Stomach smooth muscle (tissue), 2 donors: ENCODE results near the gene USF1.
"Not testable (repeated sequence)": the region's sequence is repeated elsewhere in the genome, so short reads cannot be mapped to it uniquely, and the experiment has no call there.

Source experiments
- H3K27ac ChIP-seq: one replicate; pipeline ENCODE4 v1.7.0; 2013; ENCODE audit warnings: mild to moderate bottlenecking, low read length, inconsistent platforms
- H3K27me3 ChIP-seq, 2 donors: one replicate each; pipeline ENCODE4 v1.7.0; 2013; ENCODE audit warnings: low read length in 2 of 2; ENCODE audit not compliant: insufficient read depth in 2 of 2, control insufficient read depth in 1 of 2
- H3K36me3 ChIP-seq, 2 donors: one replicate each; pipeline ENCODE4 v1.7.0; 2013; ENCODE audit warnings: low read length in 2 of 2; ENCODE audit not compliant: control insufficient read depth in 2 of 2, insufficient read depth in 2 of 2
- H3K4me1 ChIP-seq: one replicate; pipeline ENCODE4 v1.7.0; 2013; ENCODE audit warnings: low read length; ENCODE audit not compliant: control insufficient read depth, insufficient read depth
- H3K4me3 ChIP-seq, 2 donors: one replicate each; pipeline ENCODE4 v1.7.0; 2013; ENCODE audit warnings: low read length in 2 of 2
- H3K9ac ChIP-seq, 2 donors: one replicate each; pipeline ENCODE4 v1.7.0; 2013; ENCODE audit warnings: low read length in 2 of 2, mild to moderate bottlenecking in 1 of 2
- H3K9me3 ChIP-seq, 2 donors: one replicate each; pipeline ENCODE4 v1.7.0; 2013; ENCODE audit warnings: low read length in 2 of 2; ENCODE audit not compliant: control insufficient read depth in 2 of 2
- donor health status: healthy.
- donor health status: Pancreatic carcinoma.

Gene USF1

GRCh38 chr1:161000736-161001480 is 44.9 kb downstream of the USF1 start:
- Histone ChIP-seq H3K27me3 (no peaks in the 10 kb centered on the region), H3K4me3 (no peak overlapping the region), H3K9me3 (no peaks in the 10 kb centered on the region), H3K9ac (no peak overlapping the region), H3K36me3 (peaks cover 0 to 9% of the 10 kb centered on the region in 2 donors), H3K4me1 (no peaks in the 10 kb centered on the region), H3K27ac (no peak overlapping the region)

GRCh38 chr1:160999376-160999775 is 46.4 kb downstream of the USF1 start:
- Histone ChIP-seq H3K4me1 (no peaks in the 10 kb centered on the region), H3K9ac (no peak overlapping the region), H3K27me3 (no peaks in the 10 kb centered on the region), H3K4me3 (no peak overlapping the region), H3K9me3 (no peaks in the 10 kb centered on the region), H3K27ac (no peak overlapping the region), H3K36me3 (peaks cover 0 to 9% of the 10 kb centered on the region in 2 donors)

GRCh38 chr1:160997323-160998038 is 48.3 kb downstream of the USF1 start:
- Histone ChIP-seq H3K27ac (peak overlapping the region; percentile 37), H3K9ac (no peak overlapping the region), H3K4me1 (no peaks in the 10 kb centered on the region)

GRCh38 chr1:160996178-160996577 is 49.6 kb downstream of the USF1 start:
- no peak overlapping the region for H3K9ac ChIP-seq
- no peak overlapping the region for H3K27ac ChIP-seq
- no peaks in the 10 kb centered on the region for H3K27me3 ChIP-seq
- no peaks in the 10 kb centered on the region for H3K9me3 ChIP-seq
- no peaks in the 10 kb centered on the region for H3K4me1 ChIP-seq
- no peak overlapping the region for H3K4me3 ChIP-seq
- H3K36me3 ChIP-seq: peaks cover 0 to 9% of the 10 kb centered on the region in 2 donors

More at GRCh38 chr1:160997323-160998038, 48.3 kb downstream of the USF1 start:
- no peak overlapping the region for H3K4me3 ChIP-seq
- no peaks in the 10 kb centered on the region for H3K27me3 ChIP-seq
- H3K9me3 ChIP-seq: no peaks in the 10 kb centered on the region
- peaks cover 0 to 9% of the 10 kb centered on the region in 2 donors for H3K36me3 ChIP-seq

- Histone ChIP-seq H3K4me1 (no peaks in the 10 kb centered on the region), H3K27me3 (no peaks in the 10 kb centered on the region), H3K9me3 (no peaks in the 10 kb centered on the region), H3K27ac (no peak overlapping the region), H3K9ac (no peak overlapping the region), H3K36me3 (no peaks in the 10 kb centered on the region), H3K4me3 (no peak overlapping the region)
Measured at GRCh38 chr1:160993544-160994193, 52.1 kb downstream of the USF1 start.

GRCh38 chr1:160992036-160992435 is 53.7 kb downstream of the USF1 start:
- H3K27me3 ChIP-seq: not testable (repeated sequence)

More at GRCh38 chr1:160992036-160992435, 53.7 kb downstream of the USF1 start:
- not testable (repeated sequence) for H3K27ac ChIP-seq, H3K36me3 ChIP-seq, H3K4me3 ChIP-seq, H3K4me1 ChIP-seq, H3K9ac ChIP-seq, H3K9me3 ChIP-seq
